Inferior parietal cortex (tissue), 1 donor: ENCODE results near the gene JAZF1.
A peak's percentile ranks its signal among the peaks of the same experiment; 100 is the strongest.
"Not testable (repeated sequence)": the region's sequence is repeated elsewhere in the genome, so short reads cannot be mapped to it uniquely, and the experiment has no call there.

Experiments
- DNase-seq: peaks from one replicate; pipeline ENCODE4 v3.0.0-alpha.2; 2016; ENCODE audit errors: extremely low spot score

The JAZF1 gene

DNA sequence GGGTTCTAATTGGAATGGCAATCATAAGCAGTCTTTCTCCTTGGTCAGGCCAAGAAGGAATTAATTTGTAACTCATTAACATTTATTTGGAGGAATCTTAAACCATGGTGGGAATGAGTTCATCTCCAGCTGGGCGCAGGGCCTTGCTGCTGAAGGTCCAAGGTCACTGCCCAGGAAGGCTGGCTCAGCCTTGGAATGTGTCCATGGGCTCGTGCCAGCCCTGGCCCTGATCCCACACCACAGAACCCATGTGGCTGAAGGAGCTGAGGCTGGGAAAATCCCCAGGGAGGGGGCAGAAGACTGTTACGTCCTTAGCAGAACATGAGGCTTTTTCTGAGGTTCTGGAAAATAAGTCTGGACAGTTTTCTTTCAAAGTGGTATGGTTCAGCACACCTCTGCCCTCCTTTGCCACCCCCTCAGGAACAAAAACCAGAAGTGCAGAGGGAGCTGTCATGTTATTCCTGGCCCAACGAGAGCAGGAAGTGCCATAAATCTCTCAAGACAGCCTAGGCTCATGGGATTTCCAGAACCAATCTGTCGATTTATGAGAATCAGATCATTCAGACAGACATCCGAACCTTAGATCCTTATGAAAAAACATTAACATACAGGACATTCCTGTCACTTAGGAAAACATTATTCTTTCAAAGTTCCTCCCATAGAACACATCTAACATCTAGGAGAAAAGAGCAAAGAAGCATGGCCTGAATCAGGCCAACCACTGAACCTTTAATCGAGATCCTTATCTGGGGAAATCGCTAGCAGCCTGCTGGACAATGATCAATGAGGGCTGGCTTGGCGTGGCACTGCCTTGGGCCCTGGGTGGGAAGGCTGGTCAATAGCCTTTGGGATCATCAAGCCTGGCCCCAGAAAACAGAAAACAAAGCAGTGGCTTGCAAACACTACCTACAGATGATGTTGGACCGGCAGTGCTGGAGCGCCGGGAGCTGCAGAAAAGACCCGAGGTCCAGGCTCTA, 306.3 kb downstream of the JAZF1 start:
- DNase-seq = peak; percentile 40

- no peak for DNase-seq
These were observed 308.0 kb downstream of the JAZF1 start for GRCh38 chr7:27872356-27873275.

DNA sequence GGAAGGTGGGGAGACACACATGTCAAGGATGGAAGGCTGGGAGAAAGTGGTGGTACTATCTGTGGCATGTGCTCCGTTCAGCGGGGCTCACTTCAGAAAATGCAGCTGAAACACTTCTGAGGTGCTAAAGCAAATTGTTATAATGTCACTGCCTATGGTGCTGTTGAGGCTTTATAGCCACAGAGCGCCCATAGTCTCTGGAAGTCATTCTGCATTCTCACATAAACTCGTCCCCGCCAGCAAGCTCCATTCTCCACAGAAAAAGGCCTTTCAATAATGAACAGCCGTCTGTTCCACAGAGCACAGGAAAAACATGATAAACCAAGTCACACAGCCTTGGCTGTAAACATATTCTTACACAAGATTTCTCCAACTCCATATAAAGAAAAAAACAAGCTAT, 308.7 kb downstream of the JAZF1 start:
- no peak for DNase-seq

- DNase-seq = no peak
These were observed 309.5 kb downstream of the JAZF1 start for GRCh38 chr7:27871086-27871485.

DNA sequence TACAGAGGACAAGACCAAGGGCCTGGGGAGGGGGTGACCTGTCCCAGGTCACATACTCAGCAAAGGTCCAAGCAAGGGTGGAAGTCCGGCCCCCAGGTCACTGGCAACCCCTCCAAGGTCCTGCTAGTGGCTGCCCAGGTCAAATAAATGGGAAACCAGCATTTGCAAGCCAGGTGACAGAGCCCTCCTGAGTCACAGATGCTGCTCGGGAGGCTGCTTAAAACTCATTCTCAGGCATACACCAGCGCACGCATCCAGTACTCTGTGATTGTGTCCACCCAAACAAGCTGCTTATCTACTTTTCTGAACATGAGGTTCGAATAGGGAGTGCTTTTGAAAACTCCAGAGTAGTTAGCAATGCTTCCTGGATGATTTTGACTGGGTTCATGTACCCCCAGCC, 310.0 kb downstream of the JAZF1 start:
- DNase-seq = no peak

GRCh38 chr7:27869056-27869455, 311.5 kb downstream of the JAZF1 start:
- no peak for DNase-seq

DNA sequence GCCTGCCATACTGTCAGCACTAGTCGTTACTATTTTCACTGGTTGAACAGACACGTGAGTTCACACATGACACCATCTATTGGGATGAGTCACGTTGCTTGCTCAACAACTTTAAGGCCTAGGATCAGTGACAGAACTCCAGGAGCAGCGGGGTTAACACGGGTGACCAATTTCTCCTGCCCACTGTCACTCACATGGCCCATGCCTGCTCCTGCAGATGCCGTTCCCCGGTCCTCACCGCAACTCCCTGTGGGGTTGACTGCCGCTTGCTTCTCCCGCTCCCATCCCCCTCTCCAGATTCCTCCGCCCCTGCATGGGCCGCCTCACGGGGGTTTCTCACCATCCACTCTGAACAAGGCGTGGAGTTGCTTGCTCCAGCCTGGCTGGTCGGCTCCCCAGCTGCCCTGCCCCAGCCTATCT, 312.5 kb downstream of the JAZF1 start:
- DNase-seq = no peak

DNA sequence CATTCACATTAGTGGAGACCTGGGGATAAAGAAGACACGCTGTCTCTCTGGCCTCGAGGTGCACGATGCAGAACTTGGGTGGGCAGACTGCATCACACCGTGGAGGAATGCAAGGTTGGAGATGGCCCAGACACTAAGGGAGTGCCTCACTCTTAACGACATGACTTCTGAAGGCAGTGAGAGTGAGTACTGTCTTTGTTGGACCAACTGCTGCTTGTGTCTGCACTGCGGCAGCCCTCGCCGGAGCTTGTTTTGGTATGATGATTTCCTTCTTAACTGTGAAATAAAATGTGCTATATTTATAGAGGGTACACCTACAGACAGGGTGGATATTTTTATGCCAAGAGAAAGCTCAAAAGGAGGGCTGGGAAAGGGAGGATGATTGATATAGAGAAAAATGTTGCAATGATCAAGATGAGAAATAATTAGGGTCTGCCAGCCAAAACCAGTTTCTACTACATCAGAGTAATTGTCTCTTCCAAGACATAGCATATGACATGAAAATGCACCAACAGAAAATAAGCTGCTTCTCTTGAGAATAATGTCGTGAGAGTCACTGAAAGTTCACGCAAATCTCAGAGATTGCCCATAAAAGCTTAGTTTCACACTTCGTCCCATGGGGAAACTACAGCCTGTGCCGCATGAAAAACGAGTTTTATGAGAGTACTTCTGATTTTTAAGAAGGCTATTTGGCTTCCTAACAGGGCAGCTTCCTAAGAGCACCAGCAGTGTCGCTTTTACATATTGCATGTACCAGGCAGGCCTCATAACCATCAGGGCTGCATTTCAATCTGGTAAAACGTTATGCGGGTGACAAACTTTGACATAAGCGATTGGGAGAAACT, 313.5 kb downstream of the JAZF1 start:
- no peak for DNase-seq

DNA sequence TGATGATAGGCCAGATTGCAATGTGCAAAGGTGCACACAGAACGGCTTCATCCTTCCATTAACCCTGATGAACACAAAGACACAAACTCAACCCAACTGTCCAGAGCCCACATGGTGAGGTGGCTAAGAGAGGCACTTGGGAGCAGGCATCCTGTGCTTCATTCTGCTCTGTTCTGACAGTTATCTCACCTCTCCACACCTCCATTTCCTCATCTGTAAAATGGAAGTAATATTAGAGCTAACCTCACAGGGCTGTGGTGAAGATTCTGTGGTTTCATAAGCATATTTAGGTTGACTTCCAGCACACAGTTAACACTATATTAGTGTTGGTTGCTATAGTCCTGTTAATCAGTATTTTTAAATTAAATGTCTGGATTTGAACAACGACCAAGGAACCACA, 314.3 kb downstream of the JAZF1 start:
- DNase-seq = no peak

GRCh38 chr7:27863880-27864279, 316.7 kb downstream of the JAZF1 start:
- no peak for DNase-seq

DNA sequence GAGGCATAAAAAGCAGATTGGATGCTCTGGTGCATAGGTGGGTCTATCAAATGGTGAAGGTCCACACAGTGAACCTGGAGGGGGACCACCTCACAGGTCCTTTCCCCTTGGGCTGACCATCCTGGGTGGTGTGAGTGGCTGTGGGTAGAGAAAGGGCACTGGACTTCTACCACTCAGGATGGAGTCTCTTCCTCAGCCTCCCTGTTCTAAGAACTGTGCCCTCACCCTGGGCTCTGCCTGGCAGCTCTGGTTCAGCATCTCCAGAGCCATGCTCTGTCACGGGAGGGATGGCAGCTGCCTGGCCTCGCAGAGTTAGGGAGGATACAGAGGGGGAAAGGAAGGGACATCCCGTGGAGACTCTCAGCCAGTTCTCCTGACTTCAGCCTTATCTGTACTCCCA, 318.8 kb downstream of the JAZF1 start:
- DNase-seq = no peak

- DNase-seq = no peak
These were observed 319.8 kb downstream of the JAZF1 start for GRCh38 chr7:27860800-27861199.

GRCh38 chr7:27856703-27857485, 323.7 kb downstream of the JAZF1 start:
- DNase-seq = not testable (repeated sequence)

- DNase-seq = no peak
These were observed 330.1 kb downstream of the JAZF1 start for GRCh38 chr7:27850531-27850930.

- no peak for DNase-seq
These were observed 334.2 kb downstream of the JAZF1 start for GRCh38 chr7:27846388-27846787.

DNA sequence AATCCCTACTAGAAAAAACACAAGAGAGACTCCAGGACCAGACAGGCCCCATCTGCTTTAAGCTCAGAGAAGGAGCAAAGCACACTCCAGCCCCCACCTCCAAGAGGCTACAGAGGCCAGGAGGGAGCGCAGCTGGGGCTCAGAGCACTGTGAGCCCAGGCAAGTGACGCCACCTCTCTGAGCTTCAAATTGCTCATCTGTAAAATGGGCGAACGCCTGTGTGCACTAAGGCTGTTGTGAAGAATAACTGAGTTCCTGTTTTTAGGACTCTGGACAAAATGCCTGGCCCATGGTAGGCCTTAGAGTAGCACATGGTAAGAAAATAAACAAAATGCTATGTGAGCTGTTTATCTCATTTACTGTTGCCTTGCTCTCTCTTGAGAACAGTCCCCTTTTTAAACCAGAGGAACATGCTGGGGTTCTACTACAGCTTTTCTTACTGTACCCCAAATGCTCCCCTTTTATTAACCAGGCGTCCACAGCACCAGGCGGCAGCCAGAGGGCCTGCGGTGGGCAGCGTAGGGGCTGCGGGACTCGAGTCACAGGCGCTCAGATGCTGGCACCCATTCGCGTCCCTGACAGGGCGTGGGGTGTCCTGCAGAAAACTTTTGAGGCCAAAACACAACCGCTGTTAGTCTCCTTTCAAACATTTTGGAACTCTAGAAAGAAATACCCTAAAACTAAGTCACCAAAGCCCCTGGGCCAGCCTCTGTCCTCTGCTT, 336.9 kb downstream of the JAZF1 start:
- DNase-seq = no peak

DNA sequence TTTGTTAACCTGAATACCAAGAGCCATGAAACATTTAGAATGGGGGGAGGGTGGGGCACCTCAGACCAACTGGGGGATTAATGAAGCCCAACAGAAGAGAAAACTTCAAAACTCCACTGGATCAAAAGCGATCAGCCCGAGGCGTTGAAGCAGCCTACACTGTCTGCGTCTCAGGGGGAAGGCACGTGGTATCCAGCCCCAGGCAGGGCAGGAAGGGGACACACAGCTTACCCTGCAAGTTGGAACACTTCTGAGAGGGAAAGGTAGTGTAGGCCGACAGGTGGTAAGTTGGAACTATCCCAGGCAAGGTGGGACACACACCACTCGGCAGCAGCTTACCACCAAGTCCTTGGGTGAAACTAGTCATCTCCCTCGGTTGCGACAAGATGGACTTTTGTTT, 337.7 kb downstream of the JAZF1 start:
- no peak for DNase-seq

- no peak for DNase-seq
These were observed 338.4 kb downstream of the JAZF1 start for GRCh38 chr7:27842094-27842692.

- no peak for DNase-seq
These were observed 339.7 kb downstream of the JAZF1 start for GRCh38 chr7:27840760-27841364.
